ENCODE results near the gene ATP2C1.

DNA sequence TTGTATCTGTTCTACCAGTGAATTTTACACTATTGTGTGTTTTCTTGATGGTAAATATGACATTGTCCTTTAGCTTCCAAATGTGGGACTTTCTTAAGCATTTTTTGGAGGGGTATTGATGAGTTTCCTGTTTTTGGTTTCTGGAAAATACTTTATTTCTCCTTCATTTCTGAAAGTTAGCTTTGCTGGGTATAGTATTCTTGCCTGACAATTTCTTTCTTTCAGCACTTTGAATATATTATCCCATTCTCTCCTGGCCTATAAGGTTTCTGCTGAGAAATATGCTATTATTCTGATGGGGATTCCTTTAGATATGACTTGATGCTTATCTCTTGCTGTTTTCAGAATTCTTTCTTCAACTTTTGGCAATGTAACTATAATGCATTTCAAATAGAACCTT lies 15.4 kb upstream of the ATP2C1 start:
- TF ChIP-seq, protein P1, sequence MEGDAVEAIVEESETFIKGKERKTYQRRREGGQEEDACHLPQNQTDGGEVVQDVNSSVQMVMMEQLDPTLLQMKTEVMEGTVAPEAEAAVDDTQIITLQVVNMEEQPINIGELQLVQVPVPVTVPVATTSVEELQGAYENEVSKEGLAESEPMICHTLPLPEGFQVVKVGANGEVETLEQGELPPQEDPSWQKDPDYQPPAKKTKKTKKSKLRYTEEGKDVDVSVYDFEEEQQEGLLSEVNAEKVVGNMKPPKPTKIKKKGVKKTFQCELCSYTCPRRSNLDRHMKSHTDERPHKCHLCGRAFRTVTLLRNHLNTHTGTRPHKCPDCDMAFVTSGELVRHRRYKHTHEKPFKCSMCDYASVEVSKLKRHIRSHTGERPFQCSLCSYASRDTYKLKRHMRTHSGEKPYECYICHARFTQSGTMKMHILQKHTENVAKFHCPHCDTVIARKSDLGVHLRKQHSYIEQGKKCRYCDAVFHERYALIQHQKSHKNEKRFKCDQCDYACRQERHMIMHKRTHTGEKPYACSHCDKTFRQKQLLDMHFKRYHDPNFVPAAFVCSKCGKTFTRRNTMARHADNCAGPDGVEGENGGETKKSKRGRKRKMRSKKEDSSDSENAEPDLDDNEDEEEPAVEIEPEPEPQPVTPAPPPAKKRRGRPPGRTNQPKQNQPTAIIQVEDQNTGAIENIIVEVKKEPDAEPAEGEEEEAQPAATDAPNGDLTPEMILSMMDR (IDR thresholded peaks at IDR 0.05): no peak
- no peak for TF ChIP-seq POLR2A (IDR thresholded peaks at IDR 0.05)

All from lower leg skin (tissue), 3 donors.